Measurements from ENCODE around the gene TBC1D2.
A peak's percentile ranks its signal among the peaks of the same experiment; 100 is the strongest.

DNA sequence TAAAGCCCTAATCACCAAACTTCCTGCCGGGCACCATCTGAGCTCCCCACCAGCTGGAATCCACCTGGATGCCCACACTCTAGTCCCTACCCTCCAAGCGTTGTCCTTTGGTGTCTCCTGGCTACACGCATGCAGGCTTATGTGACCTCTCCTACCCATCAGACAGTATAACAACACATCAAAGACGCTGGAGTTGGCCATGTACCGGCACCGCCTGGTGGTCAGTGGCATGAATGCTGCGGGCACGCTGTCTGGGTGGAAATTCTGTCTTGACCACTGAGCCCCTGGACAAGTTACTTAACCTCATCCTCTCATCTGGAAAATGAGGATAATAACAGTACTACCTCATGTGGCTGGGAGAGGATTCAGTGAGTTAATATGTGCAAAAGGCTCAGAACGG lies 39.6 kb downstream of the TBC1D2 start:
- TF ChIP-seq, protein P1, sequence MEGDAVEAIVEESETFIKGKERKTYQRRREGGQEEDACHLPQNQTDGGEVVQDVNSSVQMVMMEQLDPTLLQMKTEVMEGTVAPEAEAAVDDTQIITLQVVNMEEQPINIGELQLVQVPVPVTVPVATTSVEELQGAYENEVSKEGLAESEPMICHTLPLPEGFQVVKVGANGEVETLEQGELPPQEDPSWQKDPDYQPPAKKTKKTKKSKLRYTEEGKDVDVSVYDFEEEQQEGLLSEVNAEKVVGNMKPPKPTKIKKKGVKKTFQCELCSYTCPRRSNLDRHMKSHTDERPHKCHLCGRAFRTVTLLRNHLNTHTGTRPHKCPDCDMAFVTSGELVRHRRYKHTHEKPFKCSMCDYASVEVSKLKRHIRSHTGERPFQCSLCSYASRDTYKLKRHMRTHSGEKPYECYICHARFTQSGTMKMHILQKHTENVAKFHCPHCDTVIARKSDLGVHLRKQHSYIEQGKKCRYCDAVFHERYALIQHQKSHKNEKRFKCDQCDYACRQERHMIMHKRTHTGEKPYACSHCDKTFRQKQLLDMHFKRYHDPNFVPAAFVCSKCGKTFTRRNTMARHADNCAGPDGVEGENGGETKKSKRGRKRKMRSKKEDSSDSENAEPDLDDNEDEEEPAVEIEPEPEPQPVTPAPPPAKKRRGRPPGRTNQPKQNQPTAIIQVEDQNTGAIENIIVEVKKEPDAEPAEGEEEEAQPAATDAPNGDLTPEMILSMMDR (IDR thresholded peaks at IDR 0.05; ENCODE audit: extremely low read depth in 1 of 2, insufficient read depth in 1 of 2, low read depth in 1 of 2, low read length in 2 of 2) = peak; percentile 44 to 50
- TF ChIP-seq POLR2AphosphoS5 (IDR thresholded peaks at IDR 0.05; ENCODE audit: insufficient read depth, low read depth, low read length) = no peak
- no peak for TF ChIP-seq GATA2 (IDR thresholded peaks at IDR 0.05; ENCODE audit: insufficient read depth, insufficient read length, low read depth, low read length)
- TF ChIP-seq POLR2A (IDR thresholded peaks at IDR 0.05; ENCODE audit: low read depth, low read length) = no peak
- TF ChIP-seq EZH2 (IDR thresholded peaks at IDR 0.05; ENCODE audit: borderline replicate concordance, low read depth, low read length, severe bottlenecking) = no peak
- no peak for TF ChIP-seq MYC (IDR thresholded peaks at IDR 0.05; ENCODE audit: low read depth, low read length)
- TF ChIP-seq, protein P2, sequence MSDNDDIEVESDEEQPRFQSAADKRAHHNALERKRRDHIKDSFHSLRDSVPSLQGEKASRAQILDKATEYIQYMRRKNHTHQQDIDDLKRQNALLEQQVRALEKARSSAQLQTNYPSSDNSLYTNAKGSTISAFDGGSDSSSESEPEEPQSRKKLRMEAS (IDR thresholded peaks at IDR 0.05; ENCODE audit: insufficient read depth, insufficient read length) = no peak
- TF ChIP-seq FOS (IDR thresholded peaks at IDR 0.05; ENCODE audit: borderline replicate concordance, insufficient read depth, low read length) = no peak

Measured in endothelial cell of umbilical vein (primary cell).